GDM1 (cell line): ENCODE measurements around the gene RAMACL.

ENCODE experiments used
- DNase-seq: peaks from one replicate; lab custom pipeline; 2025; lab: John Stamatoyannopoulos, UW

Gene RAMACL

GRCh38 chr6:166617359-166617758 lies 30.9 kb upstream of the RAMACL start:
- DNase-seq: no peak

GRCh38 chr6:166616261-166617238 lies 30.1 kb upstream of the RAMACL start:
- no peak for DNase-seq

GRCh38 chr6:166615059-166615770 lies 28.7 kb upstream of the RAMACL start:
- DNase-seq: no peak

GRCh38 chr6:166614589-166614988 lies 28.1 kb upstream of the RAMACL start:
- DNase-seq: no peak

- no peak for DNase-seq
These were observed 27.7 kb upstream of the RAMACL start for GRCh38 chr6:166614171-166614583.

GRCh38 chr6:166613027-166613426 lies 26.5 kb upstream of the RAMACL start:
- DNase-seq: no peak

GRCh38 chr6:166612471-166612881 lies 26.0 kb upstream of the RAMACL start:
- no peak for DNase-seq

GRCh38 chr6:166611631-166612030 lies 25.2 kb upstream of the RAMACL start:
- no peak for DNase-seq

- DNase-seq: no peak
These were observed 23.6 kb upstream of the RAMACL start for GRCh38 chr6:166610069-166610468.

- no peak for DNase-seq
These were observed 22.3 kb upstream of the RAMACL start for GRCh38 chr6:166608774-166609173.

- no peak for DNase-seq
These were observed 19.3 kb upstream of the RAMACL start for GRCh38 chr6:166605752-166606151.

GRCh38 chr6:166604911-166605310 lies 18.4 kb upstream of the RAMACL start:
- no peak for DNase-seq

GRCh38 chr6:166604328-166604727 lies 17.9 kb upstream of the RAMACL start:
- DNase-seq: no peak

- DNase-seq: no peak
These were observed 16.7 kb upstream of the RAMACL start for GRCh38 chr6:166603043-166603690.

- DNase-seq: no peak
These were observed 15.5 kb upstream of the RAMACL start for GRCh38 chr6:166601956-166602355.

GRCh38 chr6:166600931-166601330 lies 14.5 kb upstream of the RAMACL start:
- DNase-seq: no peak

- DNase-seq: no peak
These were observed 12.7 kb upstream of the RAMACL start for GRCh38 chr6:166599205-166599604.

GRCh38 chr6:166598441-166599138 lies 12.1 kb upstream of the RAMACL start:
- no peak for DNase-seq

GRCh38 chr6:166597711-166598440 lies 11.4 kb upstream of the RAMACL start:
- no peak for DNase-seq

GRCh38 chr6:166596776-166597507 lies 10.5 kb upstream of the RAMACL start:
- DNase-seq: no peak

GRCh38 chr6:166595949-166596348 lies 9.5 kb upstream of the RAMACL start:
- DNase-seq: no peak
